Measurements from ENCODE around the gene PLCE1. TPM values are rescaled to one million over a fixed set of nuclear protein-coding genes. Genes with fewer than 3 reads are reported as not detected.

Gene PLCE1
- total and polyA plus RNA-seq, 7 experiments from 2014 or later = 0.03 to 0.30 (median 0.14) TPM; not detected in 3

- CTCF ChIA-PET = no interaction called here
These were observed 13.1 kb downstream of the PLCE1 start for GRCh38 chr10:94006591-94007550.

DNA sequence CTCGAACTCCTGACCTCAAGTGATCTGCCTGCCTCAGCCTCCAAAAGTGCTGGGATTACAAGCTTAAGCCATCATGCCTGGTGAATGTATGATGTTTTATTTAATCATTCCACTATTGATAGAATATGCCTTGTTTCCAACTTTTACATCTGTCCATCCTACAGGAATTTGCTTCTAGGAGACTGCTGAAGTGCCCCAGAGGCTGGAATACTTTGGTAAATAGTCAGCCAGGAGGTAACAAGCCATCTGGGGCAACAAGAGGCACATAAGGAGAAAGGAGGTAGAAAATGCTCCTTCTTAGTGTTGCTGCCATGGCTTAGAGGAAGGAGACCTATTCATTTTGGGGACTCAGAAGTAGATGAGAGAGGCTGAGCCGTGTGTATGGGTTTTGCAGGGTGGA is 14.8 kb downstream of the PLCE1 start:
- no peak overlapping the region for H3K4me3 Mint-ChIP-seq
- CTCF ChIA-PET = no interaction called here
- no peak overlapping the region for H3K27ac Mint-ChIP-seq

More at GRCh38 chr10:94006591-94007550, 13.1 kb downstream of the PLCE1 start:
- H3K36me3 Mint-ChIP-seq = no peaks in the 10 kb centered on the region
- H3K4me1 Mint-ChIP-seq = no peaks in the 10 kb centered on the region
- peaks cover 0 to 16% (median 2%) of the 10 kb centered on the region in 11 donors for H3K9me3 Mint-ChIP-seq
- no peak overlapping the region for H3K4me3 Mint-ChIP-seq
- Histone ChIP-seq H3K27me3 (ENCODE audit: control insufficient read depth in 2 of 2, insufficient read depth in 2 of 2, low read length in 2 of 2) (no peaks in the 10 kb centered on the region), H3K9me3 (ENCODE audit: control insufficient read depth in 2 of 3, low read length in 3 of 3) (peaks cover 0 to 4% (median 0%) of the 10 kb centered on the region in 3 experiments), H3K36me3 (ENCODE audit: control insufficient read depth in 2 of 3, insufficient read depth in 3 of 3, low read length in 3 of 3) (no peaks in the 10 kb centered on the region), H3K4me3 (ENCODE audit: low read length) (no peak overlapping the region), H3K27ac (ENCODE audit: low read depth, low read length) (no peak overlapping the region), H3K4me1 (ENCODE audit: control insufficient read depth in 2 of 2, insufficient read depth in 2 of 2, low read length in 2 of 2) (no peaks in the 10 kb centered on the region)
- H3K27ac Mint-ChIP-seq = no peak overlapping the region
- ATAC-seq (no peak), DNase-seq (no peak)
- POLR2A ChIA-PET = no interaction called here
- intact Hi-C loops (cut with micrococcal nuclease) = no loop called here
- peaks cover 6 to 20% (median 13%) of the 10 kb centered on the region in 5 donors for H3K27me3 Mint-ChIP-seq

GRCh38 chr10:94010116-94010515 is 16.4 kb downstream of the PLCE1 start:
- ChIA-PET POLR2A (no interaction called here), CTCF (no interaction called here)
- H3K4me1 Mint-ChIP-seq = no peaks in the 10 kb centered on the region
- H3K4me3 ChIP-seq (ENCODE audit: low read length) = no peak overlapping the region
- H3K9me3 Mint-ChIP-seq = peaks cover 0 to 16% (median 2%) of the 10 kb centered on the region in 11 donors
- H3K9me3 ChIP-seq (ENCODE audit: control insufficient read depth in 2 of 3, low read length in 3 of 3) = peaks cover 0 to 4% (median 0%) of the 10 kb centered on the region in 3 experiments
- H3K36me3 Mint-ChIP-seq = no peaks in the 10 kb centered on the region
- no peaks in the 10 kb centered on the region for H3K27me3 ChIP-seq (ENCODE audit: control insufficient read depth in 2 of 2, insufficient read depth in 2 of 2, low read length in 2 of 2)
- H3K4me3 Mint-ChIP-seq = no peak overlapping the region
- DNase-seq (no peak), ATAC-seq (no peak)
- H3K27me3 Mint-ChIP-seq = peaks cover 7 to 26% (median 12%) of the 10 kb centered on the region in 5 donors
- no peaks in the 10 kb centered on the region for H3K4me1 ChIP-seq (ENCODE audit: control insufficient read depth in 2 of 2, insufficient read depth in 2 of 2, low read length in 2 of 2)
- intact Hi-C loops (cut with micrococcal nuclease) = no loop called here
- no peak overlapping the region for H3K27ac Mint-ChIP-seq
- no peaks in the 10 kb centered on the region for H3K36me3 ChIP-seq (ENCODE audit: control insufficient read depth in 2 of 3, insufficient read depth in 3 of 3, low read length in 3 of 3)
- H3K27ac ChIP-seq (ENCODE audit: low read depth, low read length) = no peak overlapping the region

More for the DNA sequence above, 14.8 kb downstream of the PLCE1 start:
- peaks cover 0 to 16% (median 2%) of the 10 kb centered on the region in 11 donors for H3K9me3 Mint-ChIP-seq
- no peaks in the 10 kb centered on the region for H3K4me1 Mint-ChIP-seq
- no peaks in the 10 kb centered on the region for H3K36me3 Mint-ChIP-seq
- intact Hi-C loops (cut with micrococcal nuclease) = no loop called here
- no peak for DNase-seq
- H3K36me3 ChIP-seq (ENCODE audit: control insufficient read depth in 2 of 3, insufficient read depth in 3 of 3, low read length in 3 of 3) = no peaks in the 10 kb centered on the region
- no peaks in the 10 kb centered on the region for H3K4me1 ChIP-seq (ENCODE audit: control insufficient read depth in 2 of 2, insufficient read depth in 2 of 2, low read length in 2 of 2)
- H3K27ac ChIP-seq (ENCODE audit: low read depth, low read length) = no peak overlapping the region
- H3K27me3 ChIP-seq (ENCODE audit: control insufficient read depth in 2 of 2, insufficient read depth in 2 of 2, low read length in 2 of 2) = no peaks in the 10 kb centered on the region
- POLR2A ChIA-PET = no interaction called here
- peaks cover 10 to 31% (median 12%) of the 10 kb centered on the region in 5 donors for H3K27me3 Mint-ChIP-seq
- no peak for ATAC-seq
- H3K9me3 ChIP-seq (ENCODE audit: control insufficient read depth in 2 of 3, low read length in 3 of 3) = peaks cover 0 to 4% (median 0%) of the 10 kb centered on the region in 3 experiments
- H3K4me3 ChIP-seq (ENCODE audit: low read length) = no peak overlapping the region

DNA sequence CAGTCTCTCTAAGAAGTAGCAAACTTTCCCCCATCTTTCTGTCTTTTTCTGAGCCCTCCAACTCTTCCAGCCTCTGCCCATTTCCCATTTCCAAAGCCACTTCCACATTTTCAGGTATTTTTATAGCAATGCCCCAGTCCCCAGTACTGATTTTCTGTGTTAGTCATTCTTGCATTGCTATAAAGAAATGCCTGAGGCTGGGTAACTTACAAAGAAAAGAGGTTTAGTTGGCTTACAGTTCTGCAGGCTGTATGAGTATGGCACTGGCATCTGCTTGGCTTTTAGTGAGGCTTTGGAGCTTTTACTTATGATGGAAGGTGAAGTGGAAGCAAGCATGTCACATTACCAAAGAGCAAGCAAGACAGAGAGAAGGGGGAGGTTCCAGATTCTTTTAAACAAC is 17.2 kb downstream of the PLCE1 start:
- Histone ChIP-seq H3K4me3 (ENCODE audit: low read length) (no peak overlapping the region), H3K27ac (ENCODE audit: low read depth, low read length) (no peak overlapping the region), H3K36me3 (ENCODE audit: control insufficient read depth in 2 of 3, insufficient read depth in 3 of 3, low read length in 3 of 3) (no peaks in the 10 kb centered on the region), H3K4me1 (ENCODE audit: control insufficient read depth in 2 of 2, insufficient read depth in 2 of 2, low read length in 2 of 2) (no peaks in the 10 kb centered on the region), H3K9me3 (ENCODE audit: control insufficient read depth in 2 of 3, low read length in 3 of 3) (peaks cover 0 to 4% (median 0%) of the 10 kb centered on the region in 3 experiments), H3K27me3 (ENCODE audit: control insufficient read depth in 2 of 2, insufficient read depth in 2 of 2, low read length in 2 of 2) (no peaks in the 10 kb centered on the region)
- Mint-ChIP-seq H3K36me3 (no peaks in the 10 kb centered on the region), H3K9me3 (peaks cover 0 to 16% (median 2%) of the 10 kb centered on the region in 11 donors), H3K4me1 (no peaks in the 10 kb centered on the region), H3K27ac (no peak overlapping the region), H3K27me3 (peaks cover 6 to 26% (median 12%) of the 10 kb centered on the region in 5 donors), H3K4me3 (no peak overlapping the region)
- ATAC-seq (no peak), DNase-seq (no peak)
- POLR2A ChIA-PET = no interaction called here
- CTCF ChIA-PET = no interaction called here
- intact Hi-C loops (cut with micrococcal nuclease) = no loop called here

DNA sequence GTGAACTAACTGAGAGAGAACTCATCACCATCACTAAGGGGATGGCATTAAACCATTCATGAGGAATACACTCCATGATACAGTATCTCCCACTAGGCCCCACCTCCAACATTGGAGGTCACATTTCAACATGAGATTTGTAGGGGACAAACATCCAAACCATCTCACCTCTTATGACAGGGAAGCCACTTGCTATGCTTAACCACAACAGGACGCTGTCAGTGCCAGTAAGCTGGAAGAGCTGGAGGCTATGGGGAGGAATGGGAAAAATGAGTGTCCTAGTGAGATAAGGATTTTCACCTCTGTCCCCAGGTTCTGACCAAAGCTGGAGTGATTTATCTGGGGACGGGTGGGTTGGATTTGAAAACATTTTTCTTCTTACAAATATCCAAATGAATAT is 17.6 kb downstream of the PLCE1 start:
- Mint-ChIP-seq H3K4me3 (no peak overlapping the region), H3K27ac (no peak overlapping the region), H3K9me3 (peaks cover 0 to 16% (median 2%) of the 10 kb centered on the region in 11 donors), H3K27me3 (peaks cover 6 to 24% (median 12%) of the 10 kb centered on the region in 5 donors), H3K36me3 (no peaks in the 10 kb centered on the region), H3K4me1 (no peaks in the 10 kb centered on the region)
- POLR2A ChIA-PET = no interaction called here
- intact Hi-C loops (cut with micrococcal nuclease) = no loop called here
- CTCF ChIA-PET = no interaction called here
- no peaks in the 10 kb centered on the region for H3K36me3 ChIP-seq (ENCODE audit: control insufficient read depth in 2 of 3, insufficient read depth in 3 of 3, low read length in 3 of 3)
- DNase-seq (no peak), ATAC-seq (no peak)
- no peaks in the 10 kb centered on the region for H3K27me3 ChIP-seq (ENCODE audit: control insufficient read depth in 2 of 2, insufficient read depth in 2 of 2, low read length in 2 of 2)
- H3K9me3 ChIP-seq (ENCODE audit: control insufficient read depth in 2 of 3, low read length in 3 of 3) = peaks cover 0 to 4% (median 0%) of the 10 kb centered on the region in 3 experiments
- H3K27ac ChIP-seq (ENCODE audit: low read depth, low read length) = no peak overlapping the region
- no peaks in the 10 kb centered on the region for H3K4me1 ChIP-seq (ENCODE audit: control insufficient read depth in 2 of 2, insufficient read depth in 2 of 2, low read length in 2 of 2)
- no peak overlapping the region for H3K4me3 ChIP-seq (ENCODE audit: low read length)

GRCh38 chr10:94012834-94013233 is 19.1 kb downstream of the PLCE1 start:
- no peak overlapping the region for H3K27ac ChIP-seq (ENCODE audit: low read depth, low read length)
- Mint-ChIP-seq H3K27me3 (peaks cover 4 to 20% (median 10%) of the 10 kb centered on the region in 5 donors), H3K27ac (no peak overlapping the region), H3K4me3 (no peak overlapping the region), H3K36me3 (no peaks in the 10 kb centered on the region), H3K4me1 (no peaks in the 10 kb centered on the region), H3K9me3 (peaks cover 0 to 12% (median 2%) of the 10 kb centered on the region in 11 donors)
- H3K9me3 ChIP-seq (ENCODE audit: control insufficient read depth in 2 of 3, low read length in 3 of 3) = peaks cover 0 to 4% (median 0%) of the 10 kb centered on the region in 3 experiments
- no peak for DNase-seq
- H3K4me1 ChIP-seq (ENCODE audit: control insufficient read depth in 2 of 2, insufficient read depth in 2 of 2, low read length in 2 of 2) = no peaks in the 10 kb centered on the region
- no peak for ATAC-seq
- H3K27me3 ChIP-seq (ENCODE audit: control insufficient read depth in 2 of 2, insufficient read depth in 2 of 2, low read length in 2 of 2) = no peaks in the 10 kb centered on the region
- no peaks in the 10 kb centered on the region for H3K36me3 ChIP-seq (ENCODE audit: control insufficient read depth in 2 of 3, insufficient read depth in 3 of 3, low read length in 3 of 3)
- POLR2A ChIA-PET = no interaction called here
- CTCF ChIA-PET = no interaction called here
- H3K4me3 ChIP-seq (ENCODE audit: low read length) = no peak overlapping the region
- intact Hi-C loops (cut with micrococcal nuclease) = no loop called here
